ENCODE results near the gene ADAMTSL1.

DNA sequence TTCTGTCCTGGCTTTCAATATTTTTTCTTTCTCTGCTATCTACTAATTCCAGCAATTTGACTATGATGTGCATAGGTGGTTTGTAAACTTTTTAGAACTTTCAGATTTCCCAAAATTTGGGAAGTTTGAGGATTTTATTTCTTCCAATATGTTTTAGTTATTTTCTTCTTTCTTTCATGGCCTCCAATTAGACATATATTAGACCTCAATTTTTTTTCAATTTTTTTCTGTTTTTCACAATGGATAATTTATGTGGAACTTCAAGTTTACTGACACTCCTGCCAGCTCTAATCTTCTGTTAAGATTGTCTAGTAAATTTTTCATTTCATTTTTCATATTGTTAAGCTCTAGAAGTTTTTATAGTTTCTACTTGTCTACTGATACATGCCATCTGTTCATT lies 395.8 kb downstream of the ADAMTSL1 start:
- TF ChIP-seq POLR2A (IDR thresholded peaks at IDR 0.05; ENCODE audit: borderline replicate concordance, extremely low read depth, insufficient read depth, insufficient read length) (no peak), RAD21 (IDR thresholded peaks at IDR 0.05; ENCODE audit: low read depth) (no peak)
